Panc1 (cell line): ENCODE data around the gene AMY2A. TPM values are rescaled to one million over a fixed set of nuclear protein-coding genes. Genes with fewer than 3 reads are reported as not detected.
"Not testable (repeated sequence)": the region's sequence is repeated elsewhere in the genome, so short reads cannot be mapped to it uniquely, and the experiment has no call there.

Source experiments
- ATAC-seq: fragments of 200-7000 bp; cut with Tn5 transposase; 2 replicates; pipeline ENCODE4 v1.9.1; 2020; ENCODE audit warnings: mild to moderate bottlenecking, moderate library complexity
- Bru-seq: library from RNA; stranded (reverse); fragments of 400-500 nt; gene quantifications from one replicate; lab custom pipeline; 2021; lab: Mats Ljungman, UMichigan
- BruChase-seq, 2 experiments: library from RNA; stranded (reverse); fragments of 400-500 nt; gene quantifications; one replicate each; lab custom pipeline; 2021; lab: Mats Ljungman, UMichigan
- BruUV-seq: library from RNA; stranded (reverse); fragments of 400-500 nt; replicated peaks from 2 replicates; lab custom pipeline; 2021; lab: Mats Ljungman, UMichigan
- CTCF ChIA-PET: fragments of 300-600 bp; sonication (Branson Sonifier 250); formaldehyde crosslinking; loops from one replicate; lab custom pipeline; 2022; ENCODE audit warnings: antibody characterized with exemption; lab: Charles Lee
- POLR2A ChIA-PET: fragments of 300-600 bp; sonication (Branson Sonifier 250); formaldehyde crosslinking; loops from one replicate; lab custom pipeline; 2022; ENCODE audit warnings: antibody characterized with exemption; lab: Charles Lee
- DNase-seq: peaks from one replicate; pipeline ENCODE4 v3.0.0-alpha.2; 2010; ENCODE audit warnings: low read depth, low spot score
- H3K27ac ChIP-seq: 2 replicates; pipeline ENCODE4 v1.5.1; 2011; ENCODE audit warnings: mild to moderate bottlenecking, low read length, inconsistent platforms
- H3K27me3 ChIP-seq: fragments of 200-500 bp; sonication (Bioruptor generic); 2 replicates; pipeline ENCODE4 v1.6.0; 2014; ENCODE audit warnings: low read length, inconsistent platforms; ENCODE audit not compliant: control insufficient read depth, insufficient read depth
- H3K36me3 ChIP-seq: fragments of 200-500 bp; sonication (Bioruptor generic); 2 replicates; pipeline ENCODE4 v1.5.1; 2014; ENCODE audit warnings: inconsistent platforms, mild to moderate bottlenecking, low read length, moderate library complexity; ENCODE audit not compliant: control insufficient read depth, insufficient read depth
- H3K4me1 ChIP-seq: 2 replicates; pipeline ENCODE4 v1.5.1; 2011; ENCODE audit warnings: inconsistent platforms, mild to moderate bottlenecking, low read length, moderate library complexity; ENCODE audit not compliant: control insufficient read depth, insufficient read depth
- H3K4me3 ChIP-seq, 2 experiments: 2 replicates each; pipeline ENCODE4 v1.5.1; 2011 to 2012; ENCODE audit warnings: low read depth in 2 of 2, low read length in 2 of 2, mild to moderate bottlenecking in 2 of 2, inconsistent platforms in 1 of 2, moderate library complexity in 1 of 2
- H3K9me3 ChIP-seq: fragments of 200-500 bp; sonication (Bioruptor generic); 2 replicates; pipeline ENCODE4 v1.5.1; 2014; ENCODE audit warnings: low read depth, mild to moderate bottlenecking, inconsistent platforms, low read length, moderate library complexity; ENCODE audit not compliant: control insufficient read depth, insufficient read depth
- POLR2AphosphoS5 ChIP-seq: IDR thresholded peaks from 2 replicates; pipeline ENCODE4 v1.6.1; 2012; ENCODE audit warnings: mild to moderate bottlenecking, low read depth, low read length, moderate library complexity
- SIN3A ChIP-seq: IDR thresholded peaks from 2 replicates; pipeline ENCODE4 v1.6.1; 2012; ENCODE audit warnings: low read depth, mild to moderate bottlenecking, low read length, moderate library complexity, borderline replicate concordance; ENCODE audit not compliant: insufficient read depth
- TCF7L2 ChIP-seq: IDR thresholded peaks from 2 replicates; pipeline ENCODE4 v1.6.1; 2011; ENCODE audit warnings: mild to moderate bottlenecking, low read depth, low read length, inconsistent platforms
- in situ Hi-C: cut with HindIII; loops from 2 replicates; pipeline ENCODE4 v1.10.0; 2016; ENCODE audit warnings: low sequenced_read_pairs, low pct_unique_long_range_greater_than_20kb
- intact Hi-C: fragments of 100-400 bp; cut with micrococcal nuclease; formaldehyde crosslinking; loops from one replicate; pipeline ENCODE4 v1.10.0; 2022; ENCODE audit not compliant: unreplicated experiment
- long read RNA-seq: library from polyadenylated mRNA; unstranded; transcript quantifications from one replicate; pipeline ENCODE4 v2.0.0, GENCODE V29; 2021; ENCODE audit not compliant: unreplicated experiment
- polyA plus RNA-seq: library from polyadenylated mRNA; unstranded; fragments of >200 nt; gene quantifications from one replicate; pipeline ENCODE4 v1.2.1, GENCODE V29; 2012; ENCODE audit warnings: missing spikeins; ENCODE audit not compliant: insufficient read length
- total RNA-seq: library from RNA; stranded (reverse); gene quantifications from one replicate; pipeline ENCODE4 v1.2.1, GENCODE V29; 2021; ENCODE audit not compliant: unreplicated experiment
- TF ChIP-seq, protein P1 (sequence below), 2 experiments: IDR thresholded peaks; 2 replicates each; pipeline ENCODE4 v1.6.1; 2011 to 2012; ENCODE audit warnings: low read depth in 2 of 2, control low read depth in 1 of 2, low read length in 1 of 2, mild to moderate bottlenecking in 1 of 2, moderate library complexity in 1 of 2; ENCODE audit not compliant: insufficient read depth in 1 of 2
- TF ChIP-seq, protein P2 (sequence below): fragments of 450-650 bp; IDR thresholded peaks from 2 replicates; pipeline ENCODE4 v1.5.1; 2017; ENCODE audit warnings: mild to moderate bottlenecking

Gene AMY2A
- total RNA-seq (0.28 TPM), Bru-seq, nascent RNA (not detected), BruChase-seq, experiment 1, labeled RNA remaining after a 2-hour chase (not detected), BruChase-seq, experiment 2, labeled RNA remaining after a 6-hour chase (not detected)
- polyA plus RNA-seq: not detected
- long read RNA-seq: 0 reads

DNA sequence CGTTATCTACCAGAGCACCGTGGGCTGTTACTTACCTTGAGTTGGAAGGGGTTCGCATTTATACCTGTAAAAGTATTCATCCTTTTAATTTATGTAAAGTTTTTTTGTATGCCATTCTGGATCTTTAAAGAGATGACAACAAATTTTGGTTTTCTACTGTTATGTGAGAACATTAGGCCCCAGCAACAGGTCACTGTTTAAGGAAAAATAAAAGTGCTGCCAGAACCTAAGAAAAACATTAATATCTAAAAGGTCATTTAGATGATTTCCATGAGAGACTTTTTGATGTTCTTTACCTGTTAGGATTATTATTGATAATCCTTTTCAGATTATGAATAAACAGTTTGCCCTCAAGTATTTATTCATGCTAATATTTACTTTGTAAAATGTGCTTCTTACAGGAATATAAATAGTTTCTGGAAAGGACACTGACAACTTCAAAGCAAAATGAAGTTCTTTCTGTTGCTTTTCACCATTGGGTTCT is at the start of gene AMY2A:
Gene AMY2A, plus strand, starts transcription at position 434 of the 484 bp plus-strand sequence. Its CDS starts 14 bp downstream, at position 448.
- H3K4me1 ChIP-seq, H3K4me3 ChIP-seq, in situ Hi-C loops, H3K27me3 ChIP-seq, ATAC-seq, intact Hi-C loops, H3K27ac ChIP-seq, DNase-seq, H3K9me3 ChIP-seq, BruUV-seq, H3K36me3 ChIP-seq, CTCF ChIA-PET, POLR2A ChIA-PET: not testable (repeated sequence)

DNA sequence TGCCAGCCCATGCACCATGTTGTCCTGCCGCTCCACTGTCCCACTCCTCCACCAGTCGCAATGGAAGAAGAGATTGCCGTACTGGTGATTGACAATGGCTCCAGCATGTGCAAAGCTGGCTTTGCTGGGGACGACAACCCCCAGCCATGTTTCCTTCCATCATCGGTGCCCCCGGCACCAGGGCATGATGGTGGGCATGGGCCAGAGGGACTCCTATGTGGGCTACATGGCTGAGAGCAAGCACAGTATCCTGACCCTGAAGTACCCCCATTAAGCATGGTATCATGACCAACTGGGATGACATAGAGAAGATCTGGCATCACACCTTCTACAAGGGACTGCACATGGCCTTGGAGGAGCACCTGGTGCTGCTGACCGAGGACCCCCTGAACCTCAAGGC is 47.7 kb upstream of the AMY2A start:
- Histone ChIP-seq H3K9me3 (no peaks in the 10 kb centered on the region), H3K27me3 (no peaks in the 10 kb centered on the region), H3K36me3 (no peaks in the 10 kb centered on the region), H3K4me3 (no peak overlapping the region), H3K27ac (no peak overlapping the region), H3K4me1 (no peaks in the 10 kb centered on the region)
- in situ Hi-C loops: no loop called here
- POLR2A ChIA-PET: no interaction called here
- CTCF ChIA-PET: no interaction called here
- DNase-seq (no peak), ATAC-seq (no peak)
- no peak for TF ChIP-seq SIN3A
- no peak for TF ChIP-seq POLR2AphosphoS5
- TF ChIP-seq, protein P1, sequence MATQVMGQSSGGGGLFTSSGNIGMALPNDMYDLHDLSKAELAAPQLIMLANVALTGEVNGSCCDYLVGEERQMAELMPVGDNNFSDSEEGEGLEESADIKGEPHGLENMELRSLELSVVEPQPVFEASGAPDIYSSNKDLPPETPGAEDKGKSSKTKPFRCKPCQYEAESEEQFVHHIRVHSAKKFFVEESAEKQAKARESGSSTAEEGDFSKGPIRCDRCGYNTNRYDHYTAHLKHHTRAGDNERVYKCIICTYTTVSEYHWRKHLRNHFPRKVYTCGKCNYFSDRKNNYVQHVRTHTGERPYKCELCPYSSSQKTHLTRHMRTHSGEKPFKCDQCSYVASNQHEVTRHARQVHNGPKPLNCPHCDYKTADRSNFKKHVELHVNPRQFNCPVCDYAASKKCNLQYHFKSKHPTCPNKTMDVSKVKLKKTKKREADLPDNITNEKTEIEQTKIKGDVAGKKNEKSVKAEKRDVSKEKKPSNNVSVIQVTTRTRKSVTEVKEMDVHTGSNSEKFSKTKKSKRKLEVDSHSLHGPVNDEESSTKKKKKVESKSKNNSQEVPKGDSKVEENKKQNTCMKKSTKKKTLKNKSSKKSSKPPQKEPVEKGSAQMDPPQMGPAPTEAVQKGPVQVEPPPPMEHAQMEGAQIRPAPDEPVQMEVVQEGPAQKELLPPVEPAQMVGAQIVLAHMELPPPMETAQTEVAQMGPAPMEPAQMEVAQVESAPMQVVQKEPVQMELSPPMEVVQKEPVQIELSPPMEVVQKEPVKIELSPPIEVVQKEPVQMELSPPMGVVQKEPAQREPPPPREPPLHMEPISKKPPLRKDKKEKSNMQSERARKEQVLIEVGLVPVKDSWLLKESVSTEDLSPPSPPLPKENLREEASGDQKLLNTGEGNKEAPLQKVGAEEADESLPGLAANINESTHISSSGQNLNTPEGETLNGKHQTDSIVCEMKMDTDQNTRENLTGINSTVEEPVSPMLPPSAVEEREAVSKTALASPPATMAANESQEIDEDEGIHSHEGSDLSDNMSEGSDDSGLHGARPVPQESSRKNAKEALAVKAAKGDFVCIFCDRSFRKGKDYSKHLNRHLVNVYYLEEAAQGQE (IDR thresholded peaks at IDR 0.05; ENCODE audit: insufficient read depth in 1 of 2, low read depth in 2 of 2, low read length in 1 of 2): no peak
- TF ChIP-seq, protein P2, sequence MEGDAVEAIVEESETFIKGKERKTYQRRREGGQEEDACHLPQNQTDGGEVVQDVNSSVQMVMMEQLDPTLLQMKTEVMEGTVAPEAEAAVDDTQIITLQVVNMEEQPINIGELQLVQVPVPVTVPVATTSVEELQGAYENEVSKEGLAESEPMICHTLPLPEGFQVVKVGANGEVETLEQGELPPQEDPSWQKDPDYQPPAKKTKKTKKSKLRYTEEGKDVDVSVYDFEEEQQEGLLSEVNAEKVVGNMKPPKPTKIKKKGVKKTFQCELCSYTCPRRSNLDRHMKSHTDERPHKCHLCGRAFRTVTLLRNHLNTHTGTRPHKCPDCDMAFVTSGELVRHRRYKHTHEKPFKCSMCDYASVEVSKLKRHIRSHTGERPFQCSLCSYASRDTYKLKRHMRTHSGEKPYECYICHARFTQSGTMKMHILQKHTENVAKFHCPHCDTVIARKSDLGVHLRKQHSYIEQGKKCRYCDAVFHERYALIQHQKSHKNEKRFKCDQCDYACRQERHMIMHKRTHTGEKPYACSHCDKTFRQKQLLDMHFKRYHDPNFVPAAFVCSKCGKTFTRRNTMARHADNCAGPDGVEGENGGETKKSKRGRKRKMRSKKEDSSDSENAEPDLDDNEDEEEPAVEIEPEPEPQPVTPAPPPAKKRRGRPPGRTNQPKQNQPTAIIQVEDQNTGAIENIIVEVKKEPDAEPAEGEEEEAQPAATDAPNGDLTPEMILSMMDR: no peak
- TF ChIP-seq TCF7L2: no peak
- intact Hi-C loops: no loop called here
- BruUV-seq: no TSS peak

DNA sequence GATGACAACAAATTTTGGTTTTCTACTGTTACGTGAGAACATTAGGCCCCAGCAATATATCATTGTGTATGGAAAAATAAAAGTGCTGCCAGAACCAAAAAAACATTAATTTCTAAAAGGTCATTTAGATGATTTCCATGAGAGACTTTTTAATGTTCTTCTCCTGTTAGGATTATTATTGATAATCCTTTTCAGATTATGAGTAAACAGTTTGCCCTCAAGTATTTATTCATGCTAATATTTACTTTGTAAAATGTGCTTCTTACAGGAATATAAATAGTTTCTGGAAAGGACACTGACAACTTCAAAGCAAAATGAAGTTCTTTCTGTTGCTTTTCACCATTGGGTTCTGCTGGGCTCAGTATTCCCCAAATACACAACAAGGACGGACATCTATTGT is 45.9 kb upstream of the AMY2A start, which contains the start of gene AMY2B:
Gene AMY2B, plus strand, starts transcription at position 301 of the 400 bp plus-strand sequence. Its CDS starts 14 bp downstream, at position 315.
- in situ Hi-C loops, CTCF ChIA-PET, H3K27ac ChIP-seq, intact Hi-C loops, H3K4me1 ChIP-seq, ATAC-seq, H3K36me3 ChIP-seq, POLR2A ChIA-PET, DNase-seq, H3K27me3 ChIP-seq, H3K4me3 ChIP-seq, BruUV-seq, H3K9me3 ChIP-seq: not testable (repeated sequence)
